Activated T-helper 1 cell treated with anti-CD3 and anti-CD28 coated beads, Interleukin-12 subunit alpha, Interleukin-12 subunit beta, Interleukin-2, Interleukin-4 antibody, amounts not matched to agents 30 ng/mL and 10 ng/mL and 1 ng/mL, durations not matched to agents 14 hours and 24 hours and 36 hours (primary cell): ENCODE data around the gene TTPAL. TPM values are rescaled to one million over a fixed set of nuclear protein-coding genes. Genes with fewer than 3 reads are reported as not detected.

Experiments used
- DNase-seq: peaks from one replicate; pipeline ENCODE4 v3.0.0; 2021; ENCODE audit warnings: low spot score
- H3K27ac Mint-ChIP-seq: one replicate; pipeline ENCODE4 v1.8.0; 2021; ENCODE audit warnings: mild to moderate bottlenecking, mixed read lengths
- H3K27me3 Mint-ChIP-seq: one replicate; pipeline ENCODE4 v1.8.0; 2022; ENCODE audit warnings: mild to moderate bottlenecking, moderate library complexity, mixed read lengths; ENCODE audit not compliant: insufficient read depth
- H3K36me3 Mint-ChIP-seq: one replicate; pipeline ENCODE4 v1.8.0; 2021; ENCODE audit warnings: low read depth, mixed read lengths
- H3K4me1 Mint-ChIP-seq: one replicate; pipeline ENCODE4 v1.8.0; 2021; ENCODE audit warnings: low read depth, mixed read lengths
- H3K4me3 Mint-ChIP-seq: one replicate; pipeline ENCODE4 v1.8.0; 2021; ENCODE audit warnings: mild to moderate bottlenecking, moderate library complexity, mixed read lengths
- H3K9me3 Mint-ChIP-seq: one replicate; pipeline ENCODE4 v1.8.0; 2021; ENCODE audit warnings: mixed read lengths
- intact Hi-C: fragments of 100-400 bp; cut with micrococcal nuclease; formaldehyde crosslinking; loops from one replicate; pipeline ENCODE4 v1.15.1; 2024
- total RNA-seq: library from RNA; stranded (reverse); gene quantifications from 2 replicates; pipeline ENCODE4 v1.2.3, GENCODE V29; 2022

The TTPAL gene
- total RNA-seq, 1 donor from 2014 or later = 22.9 TPM

- peaks cover 49% of the 10 kb centered on the region for H3K36me3 Mint-ChIP-seq
- H3K4me1 Mint-ChIP-seq = peaks cover 7% of the 10 kb centered on the region
- H3K9me3 Mint-ChIP-seq = no peaks in the 10 kb centered on the region
- no peak overlapping the region for H3K27ac Mint-ChIP-seq
- H3K27me3 Mint-ChIP-seq = no peaks in the 10 kb centered on the region
- DNase-seq = no peak
- no peak overlapping the region for H3K4me3 Mint-ChIP-seq
- intact Hi-C loops = no loop called here
Observed at GRCh38 chr20:44501448-44501847, 25.8 kb downstream of the TTPAL start.

- peaks cover 45% of the 10 kb centered on the region for H3K36me3 Mint-ChIP-seq
- H3K27me3 Mint-ChIP-seq = no peaks in the 10 kb centered on the region
- no peaks in the 10 kb centered on the region for H3K9me3 Mint-ChIP-seq
- H3K4me1 Mint-ChIP-seq = no peaks in the 10 kb centered on the region
- H3K27ac Mint-ChIP-seq = no peak overlapping the region
- DNase-seq = no peak
- intact Hi-C loops = no loop called here
- H3K4me3 Mint-ChIP-seq = no peak overlapping the region
Observed at GRCh38 chr20:44502968-44503367, 27.3 kb downstream of the TTPAL start.

GRCh38 chr20:44504402-44505307, 29.0 kb downstream of the TTPAL start:
- no peak overlapping the region for H3K27ac Mint-ChIP-seq
- peaks cover 1% of the 10 kb centered on the region for H3K4me1 Mint-ChIP-seq
- H3K9me3 Mint-ChIP-seq = no peaks in the 10 kb centered on the region
- intact Hi-C loops = no loop called here
- no peak overlapping the region for H3K4me3 Mint-ChIP-seq
- no peak for DNase-seq
- H3K36me3 Mint-ChIP-seq = peaks cover 42% of the 10 kb centered on the region
- no peaks in the 10 kb centered on the region for H3K27me3 Mint-ChIP-seq

- Mint-ChIP-seq H3K27ac (no peak overlapping the region), H3K9me3 (no peaks in the 10 kb centered on the region), H3K4me3 (no peak overlapping the region), H3K4me1 (peaks cover 6% of the 10 kb centered on the region), H3K36me3 (peaks cover 26% of the 10 kb centered on the region), H3K27me3 (no peaks in the 10 kb centered on the region)
- intact Hi-C loops = no loop called here
- DNase-seq = no peak
Observed at GRCh38 chr20:44509762-44510161, 34.1 kb downstream of the TTPAL start.

- no peak overlapping the region for H3K4me3 Mint-ChIP-seq
- intact Hi-C loops = no loop called here
- DNase-seq = no peak
- peaks cover 16% of the 10 kb centered on the region for H3K36me3 Mint-ChIP-seq
- no peak overlapping the region for H3K27ac Mint-ChIP-seq
- no peaks in the 10 kb centered on the region for H3K9me3 Mint-ChIP-seq
- H3K27me3 Mint-ChIP-seq = no peaks in the 10 kb centered on the region
- peaks cover 17% of the 10 kb centered on the region for H3K4me1 Mint-ChIP-seq
Observed at GRCh38 chr20:44513871-44514270, 38.2 kb downstream of the TTPAL start.

- intact Hi-C loops = no loop called here
- H3K4me1 Mint-ChIP-seq = peaks cover 30% of the 10 kb centered on the region
- DNase-seq = no peak
- no peaks in the 10 kb centered on the region for H3K27me3 Mint-ChIP-seq
- H3K36me3 Mint-ChIP-seq = peaks cover 13% of the 10 kb centered on the region
- H3K4me3 Mint-ChIP-seq = no peak overlapping the region
- no peak overlapping the region for H3K27ac Mint-ChIP-seq
- no peaks in the 10 kb centered on the region for H3K9me3 Mint-ChIP-seq
Observed at GRCh38 chr20:44516491-44516890, 40.8 kb downstream of the TTPAL start.

GRCh38 chr20:44517454-44517853, 41.8 kb downstream of the TTPAL start:
- DNase-seq = no peak
- no peak overlapping the region for H3K4me3 Mint-ChIP-seq
- no peaks in the 10 kb centered on the region for H3K9me3 Mint-ChIP-seq
- peaks cover 36% of the 10 kb centered on the region for H3K4me1 Mint-ChIP-seq
- H3K27ac Mint-ChIP-seq = no peak overlapping the region
- no peaks in the 10 kb centered on the region for H3K27me3 Mint-ChIP-seq
- intact Hi-C loops = no loop called here
- peaks cover 12% of the 10 kb centered on the region for H3K36me3 Mint-ChIP-seq

GRCh38 chr20:44518248-44518647, 42.6 kb downstream of the TTPAL start:
- Mint-ChIP-seq H3K27ac (no peak overlapping the region), H3K4me1 (peaks cover 40% of the 10 kb centered on the region), H3K9me3 (no peaks in the 10 kb centered on the region), H3K36me3 (peaks cover 7% of the 10 kb centered on the region), H3K27me3 (no peaks in the 10 kb centered on the region), H3K4me3 (no peak overlapping the region)
- no peak for DNase-seq
- intact Hi-C loops = no loop called here

GRCh38 chr20:44520881-44521280, 45.2 kb downstream of the TTPAL start:
- Mint-ChIP-seq H3K4me3 (peak overlapping the region; percentile 88), H3K27ac (no peak overlapping the region), H3K27me3 (no peaks in the 10 kb centered on the region), H3K36me3 (peaks cover 7% of the 10 kb centered on the region), H3K4me1 (peaks cover 40% of the 10 kb centered on the region), H3K9me3 (no peaks in the 10 kb centered on the region)
- DNase-seq = no peak
- intact Hi-C loops = loop anchor here (1.0 to 10.0 kb wide), 7 partner anchors 89 to 1064 kb away; partner anchors contain the start of genes ADA, IFT52, SRSF6 and STK4

GRCh38 chr20:44521484-44522481, 46.1 kb downstream of the TTPAL start, which contains the start of gene SERINC3:
TSS of gene SERINC3 (minus strand) at chr20:44522070. CDS start at chr20:44521951, 119 bp downstream.
- Mint-ChIP-seq H3K4me1 (peaks cover 43% of the 10 kb centered on the region), H3K36me3 (peaks cover 7% of the 10 kb centered on the region), H3K4me3 (peak within 1 kb of the TSS; percentile 88), H3K27me3 (no peaks in the 10 kb centered on the region), H3K9me3 (no peaks in the 10 kb centered on the region), H3K27ac (peak within 1 kb of the TSS; percentile 89)
- intact Hi-C loops = loop anchor here (1.0 to 10.0 kb wide), 12 partner anchors 10 to 1064 kb away; partner anchors contain the start of genes ADA, FITM2, IFT52 and SRSF6
- peak; percentile 96 for DNase-seq

- no peaks in the 10 kb centered on the region for H3K9me3 Mint-ChIP-seq
- DNase-seq = no peak
- peaks cover 37% of the 10 kb centered on the region for H3K4me1 Mint-ChIP-seq
- H3K36me3 Mint-ChIP-seq = peaks cover 4% of the 10 kb centered on the region
- H3K4me3 Mint-ChIP-seq = peak overlapping the region; percentile 32
- intact Hi-C loops = loop anchor here (1.0 to 10.0 kb wide), 11 partner anchors 8 to 1066 kb away; partner anchors contain the start of genes ADA, FITM2, IFT52 and SRSF6
- no peak overlapping the region for H3K27ac Mint-ChIP-seq
- no peaks in the 10 kb centered on the region for H3K27me3 Mint-ChIP-seq
Observed at GRCh38 chr20:44522841-44523240, 47.2 kb downstream of the TTPAL start.

GRCh38 chr20:44523746-44524145, 48.1 kb downstream of the TTPAL start:
- intact Hi-C loops = loop anchor here (5.0 to 10.0 kb wide), 6 partner anchors 129 to 1066 kb away; partner anchors contain the start of genes ADA, IFT52, SRSF6 and STK4
- Mint-ChIP-seq H3K27ac (no peak overlapping the region), H3K4me1 (peaks cover 34% of the 10 kb centered on the region), H3K4me3 (no peak overlapping the region), H3K9me3 (no peaks in the 10 kb centered on the region), H3K36me3 (peaks cover 4% of the 10 kb centered on the region), H3K27me3 (no peaks in the 10 kb centered on the region)
- DNase-seq = no peak
